NB4 (cell line): ENCODE results near the gene NTSR1.

Experiments used
- TF ChIP-seq, protein P1 (sequence below): IDR thresholded peaks from one replicate; pipeline ENCODE4 v1.5.1; 2012; ENCODE audit warnings: low read depth, low read length
- TF ChIP-seq, protein P2 (sequence below): IDR thresholded peaks from 2 replicates; pipeline ENCODE4 v1.6.1; 2011; ENCODE audit warnings: low read depth, low read length

DNA sequence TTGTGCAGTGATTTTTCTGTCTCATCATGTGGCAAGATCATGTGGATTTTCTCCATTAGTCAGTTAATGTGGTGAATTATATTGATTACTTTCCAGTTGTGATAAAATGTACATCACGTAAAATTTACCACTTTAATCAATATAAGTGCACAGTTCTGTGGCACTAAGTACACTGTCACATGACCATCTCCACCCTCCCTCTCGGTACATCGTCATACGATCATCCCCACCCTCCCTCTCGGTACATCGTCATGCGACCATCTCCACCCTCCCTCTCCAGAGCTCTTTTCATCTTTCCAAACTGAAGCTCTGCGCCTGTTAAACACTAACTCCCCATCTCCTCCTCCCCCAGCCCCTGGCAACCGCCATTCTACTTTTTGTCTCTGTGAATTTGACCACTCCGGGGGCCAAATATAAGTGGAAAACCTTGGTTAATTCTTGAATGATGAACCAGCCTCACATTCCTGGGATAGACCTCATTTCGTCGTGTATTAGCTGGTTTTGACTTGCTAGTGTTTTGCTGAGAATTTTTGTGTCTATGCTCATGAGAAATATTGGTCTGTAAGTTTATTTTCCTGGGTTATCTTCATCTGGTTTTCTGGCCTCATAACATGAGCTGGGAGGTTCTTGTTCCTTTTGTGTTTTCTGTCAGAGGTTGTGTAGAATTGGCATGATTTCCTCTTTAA is 10.8 kb downstream of the NTSR1 start:
- TF ChIP-seq, protein P1, sequence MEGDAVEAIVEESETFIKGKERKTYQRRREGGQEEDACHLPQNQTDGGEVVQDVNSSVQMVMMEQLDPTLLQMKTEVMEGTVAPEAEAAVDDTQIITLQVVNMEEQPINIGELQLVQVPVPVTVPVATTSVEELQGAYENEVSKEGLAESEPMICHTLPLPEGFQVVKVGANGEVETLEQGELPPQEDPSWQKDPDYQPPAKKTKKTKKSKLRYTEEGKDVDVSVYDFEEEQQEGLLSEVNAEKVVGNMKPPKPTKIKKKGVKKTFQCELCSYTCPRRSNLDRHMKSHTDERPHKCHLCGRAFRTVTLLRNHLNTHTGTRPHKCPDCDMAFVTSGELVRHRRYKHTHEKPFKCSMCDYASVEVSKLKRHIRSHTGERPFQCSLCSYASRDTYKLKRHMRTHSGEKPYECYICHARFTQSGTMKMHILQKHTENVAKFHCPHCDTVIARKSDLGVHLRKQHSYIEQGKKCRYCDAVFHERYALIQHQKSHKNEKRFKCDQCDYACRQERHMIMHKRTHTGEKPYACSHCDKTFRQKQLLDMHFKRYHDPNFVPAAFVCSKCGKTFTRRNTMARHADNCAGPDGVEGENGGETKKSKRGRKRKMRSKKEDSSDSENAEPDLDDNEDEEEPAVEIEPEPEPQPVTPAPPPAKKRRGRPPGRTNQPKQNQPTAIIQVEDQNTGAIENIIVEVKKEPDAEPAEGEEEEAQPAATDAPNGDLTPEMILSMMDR, result no peak
- TF ChIP-seq, protein P2, sequence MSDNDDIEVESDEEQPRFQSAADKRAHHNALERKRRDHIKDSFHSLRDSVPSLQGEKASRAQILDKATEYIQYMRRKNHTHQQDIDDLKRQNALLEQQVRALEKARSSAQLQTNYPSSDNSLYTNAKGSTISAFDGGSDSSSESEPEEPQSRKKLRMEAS, result no peak
